Activated CD8-positive, alpha-beta memory T cell treated with anti-CD3 and anti-CD28 coated beads, Interleukin-2, amount 50 U/mL, for 24 hours (primary cell): ENCODE measurements around the gene NLGN1.

Source experiments
- DNase-seq: peaks from one replicate; pipeline ENCODE4 v3.0.0-alpha.2; 2020; ENCODE audit errors: extremely low read depth

Gene NLGN1

GRCh38 chr3:173841334-173841733, 443.8 kb downstream of the NLGN1 start:
- DNase-seq = no peak

DNA sequence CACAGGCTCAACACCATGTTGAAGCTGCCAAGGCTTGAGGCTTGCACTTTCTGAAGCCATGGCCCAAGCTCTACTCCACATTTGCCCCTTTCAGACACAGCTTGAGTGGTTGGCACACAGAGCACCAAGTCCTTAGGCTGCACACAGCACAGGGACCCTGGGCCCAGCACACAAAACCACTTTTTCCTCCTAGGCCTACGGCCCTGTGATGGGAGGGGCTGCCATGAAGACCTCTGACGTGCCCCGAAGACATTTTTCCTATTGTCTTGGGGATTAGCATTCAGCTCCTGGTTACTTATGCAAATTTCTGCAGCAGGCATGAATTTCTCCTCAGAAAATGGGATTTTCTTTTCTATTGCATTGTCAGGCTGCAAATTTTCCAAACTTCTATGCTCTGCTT, 445.5 kb downstream of the NLGN1 start:
- no peak for DNase-seq

DNA sequence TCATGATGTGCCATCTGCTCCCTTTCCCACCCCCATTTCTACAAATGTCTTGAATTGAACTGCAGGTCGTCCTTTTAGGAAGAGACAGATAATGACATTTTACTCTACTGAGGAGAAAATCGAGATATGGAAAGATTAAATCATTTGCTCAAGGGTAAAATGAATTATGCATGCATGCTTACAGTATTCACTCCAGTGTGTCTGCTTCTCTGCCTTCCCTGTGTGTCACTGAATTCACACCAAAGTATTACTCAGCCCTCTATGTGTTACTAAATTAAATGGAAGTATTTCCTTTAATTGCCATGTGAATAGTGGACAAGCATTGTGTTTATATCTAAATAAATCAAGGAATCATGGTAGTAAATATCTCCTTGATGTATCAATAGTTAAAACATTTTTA, 449.0 kb downstream of the NLGN1 start:
- DNase-seq = no peak

GRCh38 chr3:173849489-173849888, 451.9 kb downstream of the NLGN1 start:
- DNase-seq = no peak

- DNase-seq = no peak
Observed at GRCh38 chr3:173857154-173857553, 459.6 kb downstream of the NLGN1 start.

- no peak for DNase-seq
Observed at GRCh38 chr3:173862701-173863100, 465.2 kb downstream of the NLGN1 start.

- DNase-seq = no peak
Observed at GRCh38 chr3:173863551-173863950, 466.0 kb downstream of the NLGN1 start.

DNA sequence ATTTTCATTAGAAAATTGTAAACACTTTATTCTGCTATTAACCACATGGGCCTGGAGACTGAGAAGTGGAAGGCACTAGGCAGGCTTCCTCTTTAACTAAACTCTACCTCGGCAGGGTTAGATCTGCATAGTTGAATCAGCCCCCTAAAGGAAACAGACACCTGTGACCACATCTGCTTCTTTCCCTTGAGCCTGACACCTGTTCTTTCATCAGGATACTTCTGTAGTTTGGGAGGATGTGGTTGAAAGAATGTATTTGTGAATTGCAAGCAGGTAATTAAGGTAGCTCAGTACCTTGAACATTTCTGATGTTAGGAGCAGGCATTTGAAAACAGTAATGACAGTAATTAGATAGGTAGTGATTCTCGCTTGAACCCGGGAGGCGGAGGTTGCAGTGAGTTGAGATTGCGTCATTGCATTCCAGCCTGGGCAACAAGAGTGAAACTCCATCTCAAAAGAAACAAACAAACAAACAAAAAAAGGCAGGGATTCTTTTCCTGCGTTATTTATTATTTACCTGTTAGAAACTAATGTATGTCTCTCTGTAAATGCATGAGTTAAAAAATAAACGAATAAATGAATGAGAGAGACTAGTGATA, 468.5 kb downstream of the NLGN1 start:
- no peak for DNase-seq

DNA sequence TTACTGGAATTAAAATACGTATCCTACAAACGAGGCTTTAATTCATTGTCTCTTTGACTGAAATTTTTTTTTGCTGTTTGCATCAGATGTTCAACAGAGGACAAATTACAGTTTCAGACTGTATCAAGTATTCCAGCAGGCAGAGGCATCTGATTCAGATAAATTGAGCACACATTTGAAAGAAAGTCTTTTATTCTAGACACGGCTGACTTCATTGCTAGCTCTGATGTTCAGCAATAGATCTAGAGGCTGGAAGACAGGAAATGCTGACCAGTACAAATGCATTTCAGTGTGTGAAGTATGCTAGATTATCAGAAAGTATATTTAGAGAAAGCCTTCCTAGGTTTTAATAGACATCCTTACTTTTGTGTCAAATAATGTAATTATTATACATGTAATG, 472.2 kb downstream of the NLGN1 start:
- no peak for DNase-seq

DNA sequence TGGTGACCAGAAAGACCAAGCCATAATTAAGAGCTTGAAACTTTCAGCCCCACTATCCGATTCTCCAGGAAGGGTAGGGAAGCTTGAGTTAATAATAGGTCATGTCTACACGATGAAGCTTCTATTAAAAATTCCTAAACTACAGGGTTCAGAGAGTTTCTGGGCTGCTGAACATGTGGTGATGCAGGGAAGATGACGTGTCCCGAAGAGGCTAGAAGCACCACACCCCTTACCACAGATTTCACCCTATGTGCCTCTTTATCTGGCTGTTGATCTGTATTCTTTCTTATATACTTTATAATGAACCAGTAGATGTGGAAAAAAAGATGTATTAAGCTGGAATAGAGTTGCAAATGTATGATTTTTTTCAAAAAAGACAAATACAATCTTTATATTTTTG, 473.4 kb downstream of the NLGN1 start:
- no peak for DNase-seq

GRCh38 chr3:173875790-173876189, 478.2 kb downstream of the NLGN1 start:
- no peak for DNase-seq

- no peak for DNase-seq
Observed at GRCh38 chr3:173876476-173876875, 478.9 kb downstream of the NLGN1 start.

- DNase-seq = no peak
Observed at GRCh38 chr3:173887888-173888287, 490.3 kb downstream of the NLGN1 start.

DNA sequence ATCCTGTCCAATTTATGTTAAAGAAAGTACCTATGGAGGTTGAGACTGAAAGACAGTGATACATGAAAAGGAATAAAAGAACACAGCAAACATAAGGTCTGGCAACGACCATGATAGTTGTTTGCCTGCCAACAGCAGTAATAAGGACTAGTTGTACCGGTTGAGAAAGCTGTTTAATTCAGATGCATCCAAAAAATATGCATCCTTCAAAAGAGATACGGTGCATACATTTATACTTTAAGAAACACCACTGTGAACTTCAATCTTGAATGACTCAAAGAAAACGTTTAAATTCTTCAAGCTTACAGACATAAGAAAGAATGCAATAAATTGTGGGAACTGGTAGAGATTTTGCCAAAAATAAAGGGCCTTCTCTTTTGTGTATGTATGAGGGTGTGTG, 492.1 kb downstream of the NLGN1 start:
- DNase-seq = no peak

DNA sequence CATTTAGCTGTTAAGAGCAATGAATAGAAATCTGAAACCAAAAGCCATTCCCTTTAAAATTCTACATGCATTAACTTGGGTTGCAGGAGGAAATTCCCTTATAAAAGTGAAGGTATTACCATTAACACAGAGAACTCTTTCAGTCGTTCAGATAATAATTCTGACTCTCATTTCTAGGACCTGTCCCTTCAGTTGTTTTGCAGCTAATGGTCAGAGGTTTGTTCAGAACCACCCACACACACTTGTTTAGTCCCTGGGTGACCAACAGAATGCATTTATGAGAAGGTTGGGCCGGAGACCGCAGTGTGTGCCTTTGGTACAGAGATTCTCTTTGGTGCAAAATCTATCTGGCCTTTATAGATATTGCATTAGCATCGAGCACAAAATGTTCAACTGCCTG, 492.5 kb downstream of the NLGN1 start:
- no peak for DNase-seq

DNA sequence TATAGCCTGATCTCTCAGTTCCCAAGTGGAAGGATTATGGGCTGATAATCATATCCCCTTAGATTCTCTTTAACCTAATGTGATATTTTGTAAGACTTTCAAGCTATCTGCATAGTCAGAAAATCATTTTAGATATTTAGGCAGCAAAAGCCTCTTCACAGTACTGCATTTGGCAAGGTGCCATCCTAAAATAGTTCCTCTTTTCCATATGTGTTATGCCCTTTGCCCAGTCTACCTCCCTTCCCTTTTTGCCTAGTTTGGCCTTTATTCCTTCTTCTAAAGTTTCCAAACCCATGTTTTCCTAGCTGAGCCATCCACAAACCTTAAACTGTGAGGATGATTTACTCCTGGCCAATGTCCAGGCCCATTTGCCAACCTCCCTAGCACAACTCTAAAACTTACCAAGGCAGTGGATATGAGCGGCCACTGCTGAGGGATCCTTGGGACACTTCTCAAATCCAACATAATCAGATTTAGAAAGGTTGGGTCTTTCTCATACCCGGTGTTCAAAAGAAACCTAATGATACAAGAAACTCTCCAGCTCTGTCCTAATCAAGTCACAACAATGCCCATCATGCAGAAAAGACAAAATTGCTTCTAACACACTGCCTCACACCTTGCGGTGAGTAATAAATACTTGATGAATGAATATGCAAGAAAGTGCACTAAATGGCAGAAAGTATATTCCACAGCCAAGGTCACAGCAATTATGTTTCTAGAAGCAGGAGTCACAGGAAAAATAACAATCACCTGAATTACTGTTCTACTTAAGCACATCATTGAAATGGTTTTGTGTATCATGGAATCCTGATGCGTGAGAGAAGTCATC, 493.9 kb downstream of the NLGN1 start:
- DNase-seq = no peak

DNA sequence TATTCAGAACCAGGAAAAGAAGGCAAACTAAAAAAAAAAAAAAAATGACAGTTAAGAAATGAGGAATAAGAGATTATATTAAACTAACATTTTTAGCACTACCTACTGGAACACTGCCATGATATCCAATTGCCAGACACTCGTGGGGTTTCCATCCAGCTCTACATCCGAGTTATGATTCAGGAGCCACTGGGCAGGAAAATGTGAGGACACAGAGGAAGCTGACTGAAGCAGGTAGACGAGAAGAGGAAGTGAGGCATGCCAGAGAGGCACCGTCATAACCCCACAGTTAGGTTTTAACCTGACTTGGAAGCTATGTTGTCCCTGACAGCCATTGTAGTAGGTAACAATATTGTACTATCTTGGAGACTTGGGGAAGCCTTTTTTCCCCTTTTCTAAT, 495.0 kb downstream of the NLGN1 start:
- DNase-seq = no peak

- no peak for DNase-seq
Observed at GRCh38 chr3:173893066-173893465, 495.5 kb downstream of the NLGN1 start.

GRCh38 chr3:173893835-173894234, 496.3 kb downstream of the NLGN1 start:
- no peak for DNase-seq

GRCh38 chr3:173897631-173898030, 500.1 kb downstream of the NLGN1 start:
- no peak for DNase-seq

DNA sequence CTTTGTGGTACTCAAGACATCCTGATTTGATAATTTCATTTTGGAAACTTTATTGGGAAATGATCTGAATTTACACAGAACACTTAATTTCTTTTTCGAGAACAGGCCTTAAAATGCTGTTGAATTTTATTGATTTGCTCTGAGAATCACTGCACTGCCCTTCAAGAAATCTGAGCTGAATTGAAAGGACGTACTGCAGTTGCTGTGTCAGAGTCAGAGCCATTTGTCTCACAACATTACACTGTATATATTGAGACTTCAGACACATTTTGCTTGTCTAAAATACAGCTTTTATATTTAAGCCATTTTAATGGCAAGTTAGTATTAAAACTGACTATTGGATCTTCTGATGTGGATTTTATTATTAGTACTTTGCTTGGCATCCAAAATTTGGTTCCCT, 504.1 kb downstream of the NLGN1 start:
- no peak for DNase-seq

DNA sequence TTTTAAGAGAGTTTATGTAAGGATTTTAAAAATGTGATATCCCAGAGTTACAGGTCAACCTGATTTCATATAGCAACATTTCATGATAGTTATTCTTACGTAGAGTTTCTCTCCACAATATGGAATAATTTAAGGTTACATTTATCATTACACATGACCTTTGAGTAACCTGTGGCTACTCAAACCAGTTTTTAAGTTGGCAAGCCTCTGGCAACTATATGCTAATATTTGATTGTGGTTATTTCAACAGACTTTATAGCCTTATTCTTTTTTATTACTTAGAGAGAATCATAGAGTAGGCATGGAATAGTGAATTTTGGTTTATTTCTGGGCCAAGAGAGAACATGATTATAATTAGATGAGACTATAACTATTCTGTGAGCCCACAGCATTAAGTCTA, 504.9 kb downstream of the NLGN1 start:
- no peak for DNase-seq

- DNase-seq = no peak
Observed at GRCh38 chr3:173902871-173903270, 505.3 kb downstream of the NLGN1 start.

GRCh38 chr3:173905381-173905780, 507.8 kb downstream of the NLGN1 start:
- DNase-seq = no peak
